Thyroid gland (tissue), 4 donors: Measurements from ENCODE around the gene NCMAP. TPM values are rescaled to one million over a fixed set of nuclear protein-coding genes. Genes with fewer than 3 reads are reported as not detected.

Experiments used
- DNase-seq, 2 donors: peaks; one replicate each; pipeline ENCODE4 v3.0.0-alpha.2; 2019
- H3K27ac ChIP-seq, 3 donors: fragments of 200-600 bp; sonication (generic); 1 replicate in 2 of 3; 2 replicates in 1 of 3; pipeline ENCODE4 v1.5.1; 2016 to 2019; ENCODE audit warnings: mild to moderate bottlenecking in 1 of 3, moderate library complexity in 1 of 3
- H3K27me3 ChIP-seq: fragments of 200-600 bp; sonication (generic); one replicate; pipeline ENCODE4 v1.5.1; 2019
- H3K36me3 ChIP-seq, 2 donors: fragments of 200-600 bp; sonication (generic); one replicate each; pipeline ENCODE4 v1.5.1; 2016 to 2019
- H3K4me1 ChIP-seq, 2 donors: fragments of 200-600 bp; sonication (generic); one replicate each; pipeline ENCODE4 v1.5.1; 2017 to 2019
- H3K4me3 ChIP-seq, 3 donors: fragments of 200-600 bp; sonication (generic); replicated peaks in 1 of 3; 1 replicate in 2 of 3; 2 replicates in 1 of 3; pipeline ENCODE4 v1.5.1; 2016; ENCODE audit warnings: mild to moderate bottlenecking in 1 of 3
- H3K9me3 ChIP-seq: fragments of 200-600 bp; sonication (generic); one replicate; pipeline ENCODE4 v1.5.1; 2017
- POLR2A ChIP-seq, 2 donors: fragments of 450-650 bp; IDR thresholded peaks; one replicate each; pipeline ENCODE4 v1.6.1; 2017; ENCODE audit warnings: antibody characterized with exemption in 2 of 2, mild to moderate bottlenecking in 2 of 2, moderate library complexity in 1 of 2
- WGBS, 2 donors: methylation state at CpG; one replicate each; pipeline ENCODE4 v1.1.5; 2017; 5-methylcytosine and 5-hydroxymethylcytosine counted together
- intact Hi-C: fragments of 100-400 bp; cut with DNase I; formaldehyde crosslinking; loops from one replicate; pipeline ENCODE4 v1.15.1; 2023
- total RNA-seq, 4 donors: library from RNA; depleted of rRNA; stranded (reverse); fragments of >200 nt; gene quantifications; one replicate each; pipeline ENCODE4 v1.2.3, GENCODE V29; 2016
- TF ChIP-seq, protein P1 (sequence below), 6 experiments: fragments of 200-600 bp in 3 of 6; fragments of 450-650 bp in 3 of 6; sonication (generic) in 3 of 6; IDR thresholded peaks; one replicate each; pipeline ENCODE4 v1.5.1; 2016 to 2019; ENCODE audit warnings: antibody characterized with exemption in 6 of 6, mild to moderate bottlenecking in 2 of 6, inconsistent platforms in 1 of 6, moderate library complexity in 1 of 6

The NCMAP gene
- total RNA-seq, 4 donors from 2014 or later = 2.8 to 9.4 (median 7.3) TPM

- Histone ChIP-seq H3K36me3 (no peaks in the 10 kb centered on the region), H3K27me3 (no peaks in the 10 kb centered on the region), H3K9me3 (no peaks in the 10 kb centered on the region), H3K4me3 (no peak overlapping the region), H3K27ac (peak overlapping the region; percentile 74 to 80 (median 78)), H3K4me1 (peaks cover 16 to 17% of the 10 kb centered on the region in 2 donors)
- WGBS, 2 donors = 63 to 74% methylated on average over 8 of the region's 8 CpGs
- intact Hi-C loops = no loop called here
- DNase-seq = no peak
- TF ChIP-seq, protein P1, sequence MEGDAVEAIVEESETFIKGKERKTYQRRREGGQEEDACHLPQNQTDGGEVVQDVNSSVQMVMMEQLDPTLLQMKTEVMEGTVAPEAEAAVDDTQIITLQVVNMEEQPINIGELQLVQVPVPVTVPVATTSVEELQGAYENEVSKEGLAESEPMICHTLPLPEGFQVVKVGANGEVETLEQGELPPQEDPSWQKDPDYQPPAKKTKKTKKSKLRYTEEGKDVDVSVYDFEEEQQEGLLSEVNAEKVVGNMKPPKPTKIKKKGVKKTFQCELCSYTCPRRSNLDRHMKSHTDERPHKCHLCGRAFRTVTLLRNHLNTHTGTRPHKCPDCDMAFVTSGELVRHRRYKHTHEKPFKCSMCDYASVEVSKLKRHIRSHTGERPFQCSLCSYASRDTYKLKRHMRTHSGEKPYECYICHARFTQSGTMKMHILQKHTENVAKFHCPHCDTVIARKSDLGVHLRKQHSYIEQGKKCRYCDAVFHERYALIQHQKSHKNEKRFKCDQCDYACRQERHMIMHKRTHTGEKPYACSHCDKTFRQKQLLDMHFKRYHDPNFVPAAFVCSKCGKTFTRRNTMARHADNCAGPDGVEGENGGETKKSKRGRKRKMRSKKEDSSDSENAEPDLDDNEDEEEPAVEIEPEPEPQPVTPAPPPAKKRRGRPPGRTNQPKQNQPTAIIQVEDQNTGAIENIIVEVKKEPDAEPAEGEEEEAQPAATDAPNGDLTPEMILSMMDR (IDR thresholded peaks at IDR 0.05) = no peak
- TF ChIP-seq POLR2A (IDR thresholded peaks at IDR 0.05) = no peak
Measured at GRCh38 chr1:24535778-24536177, 20.1 kb upstream of the NCMAP start.

- H3K27me3 ChIP-seq = no peaks in the 10 kb centered on the region
- WGBS, 2 donors = 12 to 33% methylated on average over 7 of the region's 7 CpGs
- H3K4me3 ChIP-seq = no peak overlapping the region
- peak overlapping the region; percentile 74 to 80 (median 78) for H3K27ac ChIP-seq
- no peaks in the 10 kb centered on the region for H3K36me3 ChIP-seq
- peak in 1 of 2 donors; percentile 32 for TF ChIP-seq POLR2A (IDR thresholded peaks at IDR 0.05)
- TF ChIP-seq, protein P1 (IDR thresholded peaks at IDR 0.05) = no peak
- H3K4me1 ChIP-seq = peaks cover 20 to 21% of the 10 kb centered on the region in 2 donors
- peak; percentile 95 to 96 for DNase-seq
- intact Hi-C loops = no loop called here
- no peaks in the 10 kb centered on the region for H3K9me3 ChIP-seq
Measured at GRCh38 chr1:24536391-24536840, 19.5 kb upstream of the NCMAP start.

- TF ChIP-seq, protein P1 (IDR thresholded peaks at IDR 0.05) = no peak
- TF ChIP-seq POLR2A (IDR thresholded peaks at IDR 0.05) = no peak
- DNase-seq = no peak
- intact Hi-C loops = no loop called here
- Histone ChIP-seq H3K9me3 (no peaks in the 10 kb centered on the region), H3K4me1 (peaks cover 25 to 27% of the 10 kb centered on the region in 2 donors), H3K27me3 (no peaks in the 10 kb centered on the region), H3K36me3 (no peaks in the 10 kb centered on the region), H3K27ac (peak overlapping the region; percentile 24 to 72 (median 54)), H3K4me3 (no peak overlapping the region)
- 90 to 91% methylated on average over 15 of the region's 15 CpGs for WGBS, 2 donors
Measured at GRCh38 chr1:24540051-24540905, 15.6 kb upstream of the NCMAP start.

- Histone ChIP-seq H3K4me1 (peaks cover 20 to 22% of the 10 kb centered on the region in 2 donors), H3K9me3 (no peaks in the 10 kb centered on the region), H3K4me3 (no peak overlapping the region), H3K27ac (peak overlapping the region; percentile 54 to 74 (median 72)), H3K36me3 (no peaks in the 10 kb centered on the region), H3K27me3 (no peaks in the 10 kb centered on the region)
- 39 to 41% methylated on average over 7 of the region's 7 CpGs for WGBS, 2 donors
- intact Hi-C loops = no loop called here
- peak; percentile 74 to 75 for DNase-seq
- no peak for TF ChIP-seq POLR2A (IDR thresholded peaks at IDR 0.05)
- TF ChIP-seq, protein P1 (IDR thresholded peaks at IDR 0.05) = no peak
Measured at GRCh38 chr1:24540906-24541710, 14.8 kb upstream of the NCMAP start.
